SK-N-SH treated with all-trans-retinoic acid at 6 μM for 48 hours (cell line): ENCODE data around the gene EPN3.

Experiments
- CREB5 ChIP-seq: fragments of 250-450 bp; sonication (Bioruptor Pico); IDR thresholded peaks from 2 replicates; pipeline ENCODE4 v1.5.1; 2020; ENCODE audit warnings: low read depth, mild to moderate bottlenecking, moderate library complexity
- PATZ1 ChIP-seq: fragments of 250-450 bp; sonication (Bioruptor Pico); IDR thresholded peaks from 2 replicates; pipeline ENCODE4 v1.8.0; 2020; ENCODE audit warnings: mild to moderate bottlenecking, moderate library complexity, borderline replicate concordance
- TCF4 ChIP-seq: fragments of 250-450 bp; sonication (Bioruptor Pico); IDR thresholded peaks from 2 replicates; pipeline ENCODE4 v1.8.0; 2021; ENCODE audit warnings: mild to moderate bottlenecking, moderate library complexity, borderline replicate concordance
- ZFP3 ChIP-seq: fragments of 250-450 bp; sonication (Bioruptor Pico); IDR thresholded peaks from 2 replicates; pipeline ENCODE4 v1.5.0; 2020; ENCODE audit warnings: mild to moderate bottlenecking, moderate library complexity

GRCh38 chr17:50589095-50589705 lies 56.7 kb downstream of the EPN3 start:
- TF ChIP-seq PATZ1 (CRISPR knock-in tag): no peak
- TF ChIP-seq ZFP3 (CRISPR knock-in tag): no peak
- no peak for TF ChIP-seq TCF4 (CRISPR knock-in tag)
- no peak for TF ChIP-seq CREB5 (CRISPR knock-in tag)
